Glomerular endothelial cell (primary cell): ENCODE results near the gene SPTAN1. TPM values are rescaled to one million over a fixed set of nuclear protein-coding genes. Genes with fewer than 3 reads are reported as not detected.

Source experiments
- DNase-seq: peaks from one replicate; pipeline ENCODE4 v3.0.0-alpha.2; 2011; ENCODE audit warnings: low read depth, low spot score; ENCODE audit errors: extremely low read depth
- total RNA-seq: library from RNA; depleted of rRNA; stranded (reverse); fragments of >200 nt; gene quantifications from 2 replicates; pipeline ENCODE4 v1.2.3, GENCODE V29; 2015

Gene SPTAN1
- total RNA-seq, 1 donor from 2014 or later: 476 TPM

DNA sequence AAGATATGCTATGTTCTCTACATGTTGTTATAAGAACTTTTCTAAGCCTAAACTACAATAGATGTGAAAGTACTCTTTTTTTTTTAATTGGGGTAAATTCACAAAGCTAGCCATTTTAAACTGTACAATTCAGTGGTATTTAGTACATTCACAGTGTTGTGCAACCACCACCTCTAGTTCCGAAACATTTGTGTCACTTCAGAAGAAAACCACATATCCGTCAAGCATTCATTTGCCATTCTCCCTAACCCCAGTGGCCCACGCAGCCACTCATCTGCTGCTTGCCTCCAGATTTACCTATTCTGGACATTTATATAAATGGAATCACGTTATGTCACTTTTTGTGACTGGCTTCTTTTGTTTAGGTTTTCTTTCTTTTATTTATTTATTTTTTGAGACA is 43.1 kb downstream of the SPTAN1 start:
- DNase-seq: no peak

DNA sequence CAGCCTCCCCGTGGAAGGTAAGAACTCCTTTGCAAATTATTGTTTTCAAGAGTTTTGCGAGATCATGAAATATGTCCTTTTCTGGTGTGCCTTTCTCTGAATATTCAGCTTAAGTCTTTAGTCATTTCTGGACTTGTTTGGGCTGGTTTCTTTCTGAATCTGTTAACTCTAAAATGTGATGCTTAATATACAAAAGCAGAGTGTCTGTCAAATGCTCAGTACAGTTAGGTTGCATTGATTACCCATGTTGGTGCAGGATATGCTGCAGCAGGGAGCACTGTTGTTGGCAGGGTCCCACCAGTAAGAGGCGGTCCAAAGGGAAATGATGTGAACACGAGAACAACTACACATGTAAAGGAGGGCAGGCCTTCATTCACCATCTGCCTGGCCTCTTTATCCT is 47.7 kb downstream of the SPTAN1 start:
- DNase-seq: no peak

DNA sequence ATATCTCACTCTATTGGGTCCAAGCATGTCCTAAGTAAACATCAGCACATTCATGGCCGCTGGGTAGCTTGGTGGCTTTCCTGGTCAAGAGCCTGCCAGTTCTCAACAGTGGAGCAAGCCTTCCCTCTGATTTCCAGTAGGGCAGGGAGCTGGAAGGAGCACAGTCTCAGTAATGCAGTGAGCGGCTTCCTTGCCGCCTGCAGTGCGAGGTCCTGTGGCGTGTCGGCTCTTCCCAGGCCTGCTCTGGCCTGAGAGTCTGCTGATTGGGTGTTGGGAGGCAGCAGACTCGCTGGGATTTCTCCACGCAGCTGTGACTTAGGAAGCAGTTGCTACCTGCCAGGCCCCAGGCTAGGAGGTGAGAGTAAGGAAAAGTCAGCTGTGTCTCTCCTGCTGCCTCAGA is 51.3 kb downstream of the SPTAN1 start:
- no peak for DNase-seq

GRCh38 chr9:128607642-128608350 is 55.4 kb downstream of the SPTAN1 start:
- DNase-seq: no peak

- DNase-seq: no peak
Observed at GRCh38 chr9:128610897-128611296, 58.5 kb downstream of the SPTAN1 start.

DNA sequence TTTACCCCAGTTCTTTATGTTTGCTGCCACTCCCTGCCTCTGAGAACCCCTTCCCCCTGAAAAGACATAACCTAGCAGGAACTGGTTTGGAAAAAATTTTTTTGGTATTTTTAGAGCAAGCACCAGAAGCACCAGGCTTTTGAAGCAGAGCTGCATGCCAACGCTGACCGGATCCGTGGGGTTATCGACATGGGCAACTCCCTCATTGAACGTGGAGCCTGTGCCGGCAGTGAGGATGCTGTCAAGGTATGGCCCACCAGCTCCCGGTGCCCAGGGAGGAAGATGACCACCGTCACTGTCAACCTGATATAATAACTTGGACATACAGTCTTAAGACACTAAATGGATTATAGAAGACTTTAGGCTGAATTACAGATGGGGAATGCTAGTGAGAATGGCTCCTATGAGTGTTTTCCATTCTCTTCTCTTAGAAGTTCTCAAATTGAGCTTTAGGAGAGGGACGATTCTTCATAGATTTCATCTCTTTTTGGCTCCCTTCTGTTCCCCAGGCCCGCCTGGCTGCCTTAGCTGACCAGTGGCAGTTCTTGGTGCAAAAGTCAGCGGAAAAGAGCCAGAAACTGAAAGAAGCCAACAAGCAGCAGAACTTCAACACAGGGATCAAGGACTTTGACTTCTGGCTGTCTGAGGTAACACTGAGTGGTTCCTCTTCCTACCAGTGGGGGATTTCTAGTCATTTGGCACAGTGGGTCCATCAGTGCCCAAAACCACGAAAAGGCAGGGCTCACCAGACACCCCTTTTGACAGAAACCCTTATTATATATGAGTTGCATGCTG is 59.4 kb downstream of the SPTAN1 start:
- DNase-seq: no peak

GRCh38 chr9:128614728-128615127 is 62.3 kb downstream of the SPTAN1 start:
- no peak for DNase-seq

DNA sequence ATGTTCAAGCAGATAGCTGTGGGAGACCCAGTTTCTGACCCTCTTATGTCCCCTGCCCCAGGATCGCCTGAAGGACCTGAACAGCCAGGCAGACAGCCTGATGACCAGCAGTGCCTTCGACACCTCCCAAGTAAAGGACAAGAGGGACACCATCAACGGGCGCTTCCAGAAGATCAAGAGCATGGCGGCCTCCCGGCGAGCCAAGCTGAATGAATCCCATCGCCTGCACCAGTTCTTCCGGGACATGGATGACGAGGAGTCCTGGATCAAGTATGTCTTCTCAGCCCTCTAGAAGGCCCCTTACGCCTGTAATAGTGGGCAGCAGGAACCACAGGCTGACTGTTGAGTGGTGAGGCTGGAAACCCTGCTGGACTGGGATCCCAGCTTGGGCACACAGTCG is 63.2 kb downstream of the SPTAN1 start:
- no peak for DNase-seq

DNA sequence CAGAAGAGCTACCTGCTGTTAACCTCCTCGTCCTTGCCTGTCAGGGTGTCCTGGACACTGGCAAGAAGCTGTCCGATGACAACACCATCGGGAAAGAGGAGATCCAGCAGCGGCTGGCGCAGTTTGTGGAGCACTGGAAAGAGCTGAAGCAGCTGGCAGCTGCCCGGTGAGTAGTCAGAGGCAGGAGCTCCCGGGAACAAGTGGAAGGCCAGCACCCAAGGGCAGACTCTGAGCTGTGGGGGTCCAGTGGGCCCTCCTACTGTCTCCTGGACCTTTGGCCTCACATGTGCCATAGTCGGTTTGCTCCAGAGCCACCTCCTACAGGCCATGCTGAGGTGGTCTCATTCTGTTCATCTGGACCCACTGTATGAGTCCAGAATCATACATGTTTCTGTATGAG is 65.6 kb downstream of the SPTAN1 start:
- DNase-seq: no peak

- DNase-seq: no peak
Observed at GRCh38 chr9:128619127-128619526, 66.7 kb downstream of the SPTAN1 start.

DNA sequence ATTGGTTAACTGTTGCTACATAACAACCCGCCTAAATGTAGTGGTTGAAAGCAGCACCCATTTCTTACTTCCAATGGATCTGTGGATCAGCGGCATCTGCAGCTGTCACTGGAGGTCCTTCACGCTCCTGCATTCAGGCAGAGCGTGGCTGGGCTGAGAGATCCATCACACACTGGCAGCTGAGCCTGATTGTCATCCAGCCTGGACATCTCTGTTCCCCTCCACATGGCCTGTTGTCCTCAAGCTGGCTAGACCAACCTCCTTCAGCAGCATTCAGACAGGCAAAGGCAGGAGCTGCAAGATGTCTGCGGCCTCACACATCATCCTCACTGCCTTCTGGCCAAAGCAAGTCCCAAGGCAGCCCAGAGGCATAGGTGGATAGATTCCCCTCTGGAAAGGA is 67.4 kb downstream of the SPTAN1 start:
- DNase-seq: no peak

DNA sequence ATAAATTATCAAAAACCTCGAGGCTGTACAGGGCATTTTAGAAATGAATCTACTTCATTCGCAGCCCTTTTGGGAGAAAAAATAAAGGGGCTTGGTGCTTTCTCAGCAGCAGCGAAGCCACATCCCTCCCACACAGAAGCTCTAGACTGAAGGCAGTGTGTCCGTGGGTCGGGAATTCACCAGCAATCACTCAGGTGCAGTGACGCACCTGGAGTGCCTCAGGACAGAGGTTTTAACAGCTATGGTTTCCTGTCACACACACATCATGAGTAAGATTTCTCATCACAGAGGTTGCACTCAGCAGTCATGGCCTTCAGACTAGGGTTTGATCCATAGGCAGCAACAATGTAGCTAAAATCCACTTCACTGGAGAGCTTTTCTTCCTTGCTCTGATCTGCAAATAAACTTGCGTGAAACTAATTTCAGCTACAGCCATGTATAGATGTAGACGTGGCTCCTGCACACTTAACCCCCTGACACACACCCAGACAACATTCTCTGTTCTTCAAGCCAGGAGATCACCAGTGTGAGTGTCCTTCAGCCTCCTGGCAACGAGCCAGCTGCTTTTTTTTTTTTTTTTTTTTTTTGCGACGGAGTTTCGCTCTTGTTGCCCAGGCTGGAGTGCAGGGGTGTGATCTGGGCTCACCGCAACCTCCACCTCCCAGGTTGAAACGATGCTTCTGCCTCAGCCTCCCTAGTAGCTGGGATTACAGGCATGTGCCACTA is 69.5 kb downstream of the SPTAN1 start:
- DNase-seq: no peak

DNA sequence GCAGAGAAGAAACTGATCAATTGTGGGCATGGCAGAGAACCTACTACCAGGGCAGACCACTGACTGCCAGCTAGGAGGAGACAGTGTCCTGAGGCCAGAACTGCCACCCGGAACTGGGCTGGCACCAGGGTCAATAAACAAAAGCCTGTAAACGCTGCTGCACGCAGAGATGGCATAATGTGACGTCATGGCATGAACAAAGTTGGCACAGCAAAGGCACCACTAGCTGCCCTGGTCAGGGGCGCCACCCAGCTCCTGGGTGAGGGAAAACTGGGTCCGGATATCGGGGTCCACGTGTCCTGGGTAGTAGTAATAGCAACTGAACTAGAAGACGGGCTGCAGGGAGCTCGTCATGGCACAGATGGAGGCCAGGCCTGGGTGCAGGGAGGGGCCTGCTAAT is 72.2 kb downstream of the SPTAN1 start:
- DNase-seq: no peak

DNA sequence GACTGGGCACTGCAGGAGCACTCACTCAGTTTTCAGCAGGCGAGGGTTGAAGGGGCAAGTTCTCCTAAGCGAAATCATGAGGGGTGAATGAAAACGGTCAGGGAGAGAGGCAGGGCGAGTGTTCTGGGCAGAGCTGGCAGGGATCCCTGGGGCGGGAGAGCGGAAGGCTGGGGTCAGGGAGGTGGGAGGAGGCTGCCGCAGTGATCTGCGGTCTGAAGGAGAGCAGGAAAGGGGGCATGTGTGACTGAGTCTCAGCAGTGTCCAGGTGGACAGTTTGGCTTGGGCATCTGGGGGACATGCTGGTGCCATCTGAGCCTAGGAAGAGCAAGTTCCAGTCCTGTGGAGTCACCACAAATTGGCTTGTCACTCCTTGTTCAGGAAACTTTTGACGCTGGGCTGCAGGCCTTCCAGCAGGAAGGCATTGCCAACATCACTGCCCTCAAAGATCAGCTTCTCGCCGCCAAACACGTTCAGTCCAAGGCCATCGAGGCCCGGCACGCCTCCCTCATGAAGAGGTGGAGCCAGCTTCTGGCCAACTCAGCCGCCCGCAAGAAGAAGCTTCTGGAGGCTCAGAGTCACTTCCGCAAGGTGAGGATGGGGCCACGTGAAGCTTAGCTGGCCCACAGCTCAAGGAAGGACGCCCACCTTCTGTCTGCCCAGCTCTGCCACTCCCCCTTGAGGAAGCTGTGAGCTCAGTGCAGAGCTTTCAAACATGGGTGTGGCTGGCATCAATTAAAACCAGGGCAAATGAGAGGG is 73.2 kb downstream of the SPTAN1 start:
- no peak for DNase-seq

DNA sequence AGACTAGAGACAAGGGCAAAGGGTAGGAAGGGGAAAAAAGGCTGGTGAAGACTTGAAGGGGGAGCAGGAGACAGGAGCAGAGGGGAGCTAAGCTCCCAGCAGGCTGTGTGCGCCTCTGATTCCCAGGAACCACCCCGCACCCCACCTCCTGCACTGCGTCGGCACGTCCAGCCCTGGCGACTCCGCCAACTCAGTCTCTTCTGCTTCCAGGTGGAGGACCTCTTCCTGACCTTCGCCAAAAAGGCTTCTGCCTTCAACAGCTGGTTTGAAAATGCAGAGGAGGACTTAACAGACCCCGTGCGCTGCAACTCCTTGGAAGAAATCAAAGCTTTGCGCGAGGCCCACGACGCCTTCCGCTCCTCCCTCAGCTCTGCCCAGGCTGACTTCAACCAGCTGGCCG is 73.8 kb downstream of the SPTAN1 start:
- no peak for DNase-seq

DNA sequence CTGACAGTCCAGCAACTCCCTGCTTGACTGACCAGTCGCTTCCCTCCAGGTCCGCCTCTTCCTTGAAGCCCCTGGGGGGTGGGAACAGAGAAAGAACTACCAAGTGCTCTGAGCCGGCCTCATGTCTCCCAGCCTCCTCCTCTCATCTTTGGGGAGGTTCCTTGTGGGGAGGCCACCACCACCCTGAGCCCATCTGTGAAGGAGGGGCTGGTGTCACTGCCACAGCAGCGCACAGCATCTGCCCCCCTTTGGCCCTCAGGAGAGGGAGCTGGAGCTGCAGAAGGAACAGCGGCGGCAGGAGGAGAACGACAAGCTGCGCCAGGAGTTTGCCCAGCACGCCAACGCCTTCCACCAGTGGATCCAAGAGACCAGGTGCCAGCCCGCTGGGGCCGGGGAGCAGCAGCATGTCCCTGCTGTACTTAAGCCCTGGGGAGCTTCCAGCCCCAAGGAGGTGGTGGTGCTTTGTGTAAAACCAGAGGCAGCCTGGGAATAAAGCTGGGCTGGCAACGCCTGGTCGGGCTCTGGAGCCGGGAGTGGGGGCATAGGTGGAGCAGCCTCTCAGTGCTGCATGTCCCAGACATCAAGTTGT is 74.8 kb downstream of the SPTAN1 start:
- no peak for DNase-seq

- DNase-seq: no peak
Observed at GRCh38 chr9:128627906-128628305, 75.5 kb downstream of the SPTAN1 start.

- DNase-seq: no peak
Observed at GRCh38 chr9:128628471-128629048, 76.2 kb downstream of the SPTAN1 start.

- no peak for DNase-seq
Observed at GRCh38 chr9:128629136-128629535, 76.7 kb downstream of the SPTAN1 start.

- DNase-seq: no peak
Observed at GRCh38 chr9:128629852-128630545, 77.6 kb downstream of the SPTAN1 start.
